Vagina (tissue), 2 donors: ENCODE measurements around the gene TRMT11. TPM values are rescaled to one million over a fixed set of nuclear protein-coding genes. Genes with fewer than 3 reads are reported as not detected.
"Not testable (repeated sequence)": the region's sequence is repeated elsewhere in the genome, so short reads cannot be mapped to it uniquely, and the experiment has no call there.

ENCODE experiments used
- DNase-seq, 2 donors: peaks; one replicate each; pipeline ENCODE4 v3.0.0-alpha.2; 2017; ENCODE audit errors: extremely low spot score in 2 of 2
- H3K27ac ChIP-seq: fragments of 200-600 bp; sonication (generic); one replicate; pipeline ENCODE4 v1.5.1; 2019
- H3K27me3 ChIP-seq: fragments of 200-600 bp; sonication (generic); one replicate; pipeline ENCODE4 v1.5.1; 2019
- H3K36me3 ChIP-seq, 2 donors: fragments of 200-600 bp; sonication (generic); one replicate each; pipeline ENCODE4 v1.5.1; 2017 to 2019
- H3K4me1 ChIP-seq: fragments of 200-600 bp; sonication (generic); one replicate; pipeline ENCODE4 v1.5.1; 2019
- H3K4me3 ChIP-seq, 2 donors: fragments of 200-600 bp; sonication (generic); 1 replicate in 1 of 2; 2 replicates in 1 of 2; pipeline ENCODE4 v1.5.1; 2016 to 2019
- H3K9me3 ChIP-seq: fragments of 200-600 bp; sonication (generic); one replicate; pipeline ENCODE4 v1.5.1; 2019
- CTCF ChIP-seq, 3 experiments: fragments of 450-650 bp in 2 of 3; fragments of 200-600 bp in 1 of 3; sonication (generic) in 1 of 3; IDR thresholded peaks; one replicate each; pipeline ENCODE4 v1.5.1; 2017 to 2019; ENCODE audit warnings: antibody characterized with exemption in 3 of 3, mild to moderate bottlenecking in 2 of 3, moderate library complexity in 2 of 3
- POLR2A ChIP-seq, 2 donors: fragments of 450-650 bp; IDR thresholded peaks; one replicate each; pipeline ENCODE4 v1.6.1; 2017; ENCODE audit warnings: antibody characterized with exemption in 2 of 2, mild to moderate bottlenecking in 2 of 2, moderate library complexity in 2 of 2
- POLR2AphosphoS5 ChIP-seq, 2 donors: sonication (generic); formaldehyde crosslinking; IDR thresholded peaks; one replicate each; pipeline ENCODE4 v1.9.0; 2017; ENCODE audit warnings: antibody characterized with exemption in 2 of 2, mild to moderate bottlenecking in 2 of 2, low read depth in 1 of 2; ENCODE audit not compliant: insufficient read depth in 1 of 2
- intact Hi-C: fragments of 100-400 bp; cut with DNase I; formaldehyde crosslinking; loops from one replicate; pipeline ENCODE4 v1.15.1; 2023
- total RNA-seq: library from RNA; depleted of rRNA; stranded (reverse); fragments of >200 nt; gene quantifications from one replicate; pipeline ENCODE4 v1.2.3, GENCODE V29; 2016

TRMT11 gene
- total RNA-seq, 1 donor from 2014 or later: 28.0 TPM

- peaks cover 6% of the 10 kb centered on the region for H3K4me1 ChIP-seq
- no peak overlapping the region for H3K27ac ChIP-seq
- H3K36me3 ChIP-seq: no peaks in the 10 kb centered on the region
- no peaks in the 10 kb centered on the region for H3K27me3 ChIP-seq
- no peak for TF ChIP-seq POLR2AphosphoS5 (IDR thresholded peaks at IDR 0.05; ENCODE audit: insufficient read depth in 1 of 2, low read depth in 1 of 2)
- no peak for TF ChIP-seq CTCF (IDR thresholded peaks at IDR 0.05)
- TF ChIP-seq POLR2A (IDR thresholded peaks at IDR 0.05): no peak
- DNase-seq: no peak
- no peak overlapping the region for H3K4me3 ChIP-seq
- intact Hi-C loops: no loop called here
- H3K9me3 ChIP-seq: no peaks in the 10 kb centered on the region
Measured at GRCh38 chr6:126054258-126054702, 67.9 kb downstream of the TRMT11 start.

GRCh38 chr6:126054802-126055201 is 68.5 kb downstream of the TRMT11 start:
- peak overlapping the region; percentile 26 for H3K27ac ChIP-seq
- H3K4me1 ChIP-seq: peaks cover 6% of the 10 kb centered on the region
- no peak overlapping the region for H3K4me3 ChIP-seq
- H3K9me3 ChIP-seq: no peaks in the 10 kb centered on the region
- intact Hi-C loops: no loop called here
- DNase-seq: no peak
- H3K27me3 ChIP-seq: no peaks in the 10 kb centered on the region
- no peak for TF ChIP-seq CTCF (IDR thresholded peaks at IDR 0.05)
- TF ChIP-seq POLR2A (IDR thresholded peaks at IDR 0.05): no peak
- no peak for TF ChIP-seq POLR2AphosphoS5 (IDR thresholded peaks at IDR 0.05; ENCODE audit: insufficient read depth in 1 of 2, low read depth in 1 of 2)
- no peaks in the 10 kb centered on the region for H3K36me3 ChIP-seq

- no peak for TF ChIP-seq POLR2A (IDR thresholded peaks at IDR 0.05)
- TF ChIP-seq POLR2AphosphoS5 (IDR thresholded peaks at IDR 0.05; ENCODE audit: insufficient read depth in 1 of 2, low read depth in 1 of 2): no peak
- no peak for TF ChIP-seq CTCF (IDR thresholded peaks at IDR 0.05)
- H3K27ac ChIP-seq: peak overlapping the region; percentile 26
- no peak overlapping the region for H3K4me3 ChIP-seq
- no peak for DNase-seq
- intact Hi-C loops: no loop called here
- H3K4me1 ChIP-seq: peaks cover 6% of the 10 kb centered on the region
- H3K36me3 ChIP-seq: no peaks in the 10 kb centered on the region
- no peaks in the 10 kb centered on the region for H3K27me3 ChIP-seq
- H3K9me3 ChIP-seq: no peaks in the 10 kb centered on the region
Measured at GRCh38 chr6:126055449-126055848, 69.1 kb downstream of the TRMT11 start.

GRCh38 chr6:126056355-126057004 is 70.1 kb downstream of the TRMT11 start:
- DNase-seq: no peak
- TF ChIP-seq POLR2AphosphoS5 (IDR thresholded peaks at IDR 0.05; ENCODE audit: insufficient read depth in 1 of 2, low read depth in 1 of 2) (no peak), POLR2A (IDR thresholded peaks at IDR 0.05) (no peak), CTCF (IDR thresholded peaks at IDR 0.05) (no peak)
- Histone ChIP-seq H3K27me3 (no peaks in the 10 kb centered on the region), H3K9me3 (no peaks in the 10 kb centered on the region), H3K36me3 (no peaks in the 10 kb centered on the region), H3K27ac (no peak overlapping the region), H3K4me1 (peaks cover 6% of the 10 kb centered on the region), H3K4me3 (no peak overlapping the region)
- intact Hi-C loops: no loop called here

GRCh38 chr6:126058085-126058484 is 71.7 kb downstream of the TRMT11 start:
- H3K4me1 ChIP-seq, H3K36me3 ChIP-seq, H3K9me3 ChIP-seq, H3K27me3 ChIP-seq, H3K4me3 ChIP-seq, H3K27ac ChIP-seq, DNase-seq, intact Hi-C loops: not testable (repeated sequence)
